HG03558 (cell line): ENCODE results near the gene F2.
"Not testable (repeated sequence)": the region's sequence is repeated elsewhere in the genome, so short reads cannot be mapped to it uniquely, and the experiment has no call there.

Source experiments
- ATAC-seq: cut with Tn5 transposase; IDR thresholded peaks from one replicate; pipeline ENCODE4 v1.9.1; 2021; ENCODE audit warnings: moderate number of reproducible peaks; ENCODE audit not compliant: unreplicated experiment; ENCODE audit errors: extremely low read depth

The F2 gene

GRCh38 chr11:46710821-46711269 is 8.2 kb upstream of the F2 start:
- ATAC-seq = no peak

GRCh38 chr11:46711303-46711702 is 7.7 kb upstream of the F2 start:
- ATAC-seq = no peak

- ATAC-seq = no peak
Measured at GRCh38 chr11:46712874-46713576, 6.0 kb upstream of the F2 start.

DNA sequence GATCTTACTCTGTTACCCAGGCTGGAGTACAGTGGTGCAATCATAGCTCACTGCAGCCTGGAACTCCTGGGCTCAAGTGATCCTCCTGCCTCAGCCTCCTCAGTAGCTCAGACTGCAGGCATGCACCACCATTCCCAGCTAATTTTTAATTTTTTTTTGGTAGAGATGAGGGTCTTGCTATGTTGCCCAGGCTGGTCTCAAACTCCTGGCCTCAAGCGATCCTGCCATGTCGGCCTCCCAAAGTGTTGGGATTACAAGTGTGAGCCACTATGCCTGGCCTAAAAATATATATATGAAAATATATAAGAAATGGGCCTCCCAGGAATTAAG is 1.2 kb upstream of the F2 start:
- ATAC-seq = not testable (repeated sequence)

GRCh38 chr11:46718155-46719019 is 626 bp upstream of the F2 start:
- no peak for ATAC-seq

DNA sequence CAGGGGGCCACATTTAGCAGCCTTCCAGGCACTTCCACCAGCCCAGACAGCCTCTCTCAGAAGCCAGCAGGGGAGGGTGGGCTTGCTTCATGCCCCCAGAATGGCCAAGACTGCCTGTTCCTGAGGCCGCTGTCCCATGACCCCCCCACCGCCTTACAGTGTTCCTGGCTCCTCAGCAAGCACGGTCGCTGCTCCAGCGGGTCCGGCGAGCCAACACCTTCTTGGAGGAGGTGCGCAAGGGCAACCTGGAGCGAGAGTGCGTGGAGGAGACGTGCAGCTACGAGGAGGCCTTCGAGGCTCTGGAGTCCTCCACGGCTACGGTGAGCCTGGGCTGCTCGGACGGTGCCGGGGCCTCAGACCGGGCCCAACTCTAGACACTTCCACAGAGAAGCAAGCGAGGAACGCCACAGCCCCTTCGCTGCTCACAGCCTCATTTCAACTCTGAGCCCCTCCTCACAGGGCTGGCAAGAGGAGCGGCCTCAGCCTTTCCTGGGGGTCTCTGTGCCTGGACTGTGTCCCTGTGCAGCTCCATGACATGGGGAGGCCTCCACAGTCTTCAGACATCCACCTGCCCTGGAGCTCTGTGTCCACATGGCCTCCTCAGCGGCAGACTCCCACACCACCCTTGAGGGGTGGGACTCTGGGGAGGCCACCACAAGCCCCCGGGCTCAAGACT is 668 bp downstream of the F2 start:
- no peak for ATAC-seq

- ATAC-seq = no peak
Measured at GRCh38 chr11:46721286-46721685, 2.3 kb downstream of the F2 start.

- ATAC-seq = no peak
Measured at GRCh38 chr11:46722566-46723358, 3.7 kb downstream of the F2 start.

- ATAC-seq = no peak
Measured at GRCh38 chr11:46723359-46723680, 4.3 kb downstream of the F2 start.

DNA sequence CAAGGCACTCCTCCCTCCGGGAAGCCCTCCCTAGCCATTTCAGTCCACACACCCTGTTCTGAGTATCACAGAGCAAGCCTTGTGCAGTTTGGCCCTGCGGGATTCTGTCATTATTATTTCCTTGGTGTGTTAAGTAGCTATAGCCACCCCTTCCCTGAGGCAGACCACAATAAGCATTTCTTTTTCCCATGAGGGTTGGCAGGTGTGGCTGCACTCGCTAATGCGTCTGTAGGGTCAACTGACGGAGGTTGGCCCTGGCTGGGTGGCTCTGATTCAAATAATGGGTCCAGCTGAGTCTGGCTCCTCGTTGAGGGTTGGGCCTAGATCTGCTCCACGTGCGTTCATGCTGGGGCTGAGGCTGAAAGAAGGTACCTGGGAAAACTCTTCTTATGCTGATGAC is 5.1 kb downstream of the F2 start:
- no peak for ATAC-seq

- no peak for ATAC-seq
Measured at GRCh38 chr11:46725338-46726205, 6.6 kb downstream of the F2 start.

- ATAC-seq = no peak
Measured at GRCh38 chr11:46726206-46726862, 7.3 kb downstream of the F2 start.

DNA sequence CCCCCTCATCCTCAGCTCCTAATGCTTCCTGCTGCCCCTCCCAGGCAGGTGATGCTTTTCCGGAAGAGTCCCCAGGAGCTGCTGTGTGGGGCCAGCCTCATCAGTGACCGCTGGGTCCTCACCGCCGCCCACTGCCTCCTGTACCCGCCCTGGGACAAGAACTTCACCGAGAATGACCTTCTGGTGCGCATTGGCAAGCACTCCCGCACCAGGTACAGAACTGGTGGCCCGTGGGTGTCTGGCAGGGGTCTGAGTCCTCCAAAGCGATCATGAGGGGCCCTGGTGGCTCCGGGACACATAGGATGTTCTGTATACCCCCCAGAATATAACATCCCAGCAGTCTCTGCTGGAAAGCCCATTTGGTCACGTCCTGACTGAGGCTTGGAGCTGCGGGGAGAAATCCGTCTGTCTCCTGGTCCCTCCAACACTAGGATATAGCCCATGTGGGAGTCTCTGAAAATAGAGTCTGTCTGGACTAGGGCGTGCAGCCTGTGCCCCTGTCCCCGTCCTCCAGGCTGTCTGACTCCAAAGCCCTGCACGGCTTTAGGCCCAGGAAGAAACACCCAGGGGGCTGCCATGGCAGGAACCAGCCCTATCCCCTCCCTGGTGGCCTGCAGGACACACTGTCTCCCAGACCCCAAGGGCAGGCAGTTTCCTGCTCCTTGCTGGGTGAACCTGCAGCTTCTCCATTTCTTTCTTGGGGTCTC is 9.1 kb downstream of the F2 start:
- ATAC-seq = no peak

DNA sequence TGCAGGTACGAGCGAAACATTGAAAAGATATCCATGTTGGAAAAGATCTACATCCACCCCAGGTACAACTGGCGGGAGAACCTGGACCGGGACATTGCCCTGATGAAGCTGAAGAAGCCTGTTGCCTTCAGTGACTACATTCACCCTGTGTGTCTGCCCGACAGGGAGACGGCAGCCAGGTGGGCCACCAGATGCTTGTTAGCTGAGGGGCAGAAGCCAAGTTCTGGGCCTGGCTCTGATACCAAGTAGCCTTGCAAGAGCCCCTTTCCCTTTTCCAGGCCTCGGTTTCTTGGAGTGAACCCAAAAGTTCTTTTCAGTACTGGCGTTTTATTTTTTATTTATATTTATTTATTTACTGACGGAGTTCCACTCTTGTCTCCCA is 9.6 kb downstream of the F2 start:
- no peak for ATAC-seq

GRCh38 chr11:46729110-46730027 is 10.4 kb downstream of the F2 start:
- ATAC-seq = no peak

GRCh38 chr11:46731545-46731944 is 12.5 kb downstream of the F2 start:
- no peak for ATAC-seq

GRCh38 chr11:46733234-46733633 is 14.2 kb downstream of the F2 start:
- no peak for ATAC-seq

- no peak for ATAC-seq
Measured at GRCh38 chr11:46736146-46736545, 17.1 kb downstream of the F2 start.
